ENCODE results near the gene GPSM1.
A peak's percentile ranks its signal among the peaks of the same experiment; 100 is the strongest.

GPSM1 gene

DNA sequence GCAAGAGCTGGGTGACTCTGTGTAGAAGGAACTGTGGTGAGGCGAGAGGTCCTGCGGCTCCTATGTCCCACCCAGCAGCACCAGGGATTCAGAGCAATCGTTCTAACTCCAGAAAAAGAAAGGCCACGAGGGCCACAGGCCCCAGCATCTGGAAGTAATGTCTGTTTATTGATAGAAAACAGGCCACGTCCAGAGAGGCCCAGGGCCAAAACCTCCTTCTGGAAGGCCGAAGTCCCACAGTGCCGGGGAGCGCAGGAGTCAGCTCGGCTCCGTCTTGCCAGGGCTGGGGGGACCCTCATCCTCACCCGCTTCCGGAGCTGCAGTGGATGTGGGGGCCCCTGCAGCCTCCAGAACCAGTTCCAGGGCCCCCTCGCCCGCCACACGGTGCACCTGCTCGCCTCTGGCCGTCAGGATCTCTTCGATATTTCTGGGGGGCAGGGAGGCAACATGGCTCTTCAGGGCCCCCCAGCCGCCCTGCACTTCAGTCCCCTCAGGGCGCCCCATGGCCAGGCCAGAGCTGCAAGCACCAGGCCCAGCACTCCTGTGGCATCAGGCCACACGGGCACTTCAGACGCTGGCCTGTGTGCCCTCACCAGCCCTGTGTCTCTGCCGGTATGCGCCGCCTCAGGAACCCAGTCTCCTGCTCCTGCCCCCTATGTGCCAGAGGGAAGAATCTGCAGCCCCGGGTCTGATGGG, 34.6 kb downstream of the GPSM1 start:
- no peak for DNase-seq (ENCODE audit: low spot score)

GRCh38 chr9:136362450-136362784, 35.1 kb downstream of the GPSM1 start:
- DNase-seq (ENCODE audit: low spot score) = no peak

DNA sequence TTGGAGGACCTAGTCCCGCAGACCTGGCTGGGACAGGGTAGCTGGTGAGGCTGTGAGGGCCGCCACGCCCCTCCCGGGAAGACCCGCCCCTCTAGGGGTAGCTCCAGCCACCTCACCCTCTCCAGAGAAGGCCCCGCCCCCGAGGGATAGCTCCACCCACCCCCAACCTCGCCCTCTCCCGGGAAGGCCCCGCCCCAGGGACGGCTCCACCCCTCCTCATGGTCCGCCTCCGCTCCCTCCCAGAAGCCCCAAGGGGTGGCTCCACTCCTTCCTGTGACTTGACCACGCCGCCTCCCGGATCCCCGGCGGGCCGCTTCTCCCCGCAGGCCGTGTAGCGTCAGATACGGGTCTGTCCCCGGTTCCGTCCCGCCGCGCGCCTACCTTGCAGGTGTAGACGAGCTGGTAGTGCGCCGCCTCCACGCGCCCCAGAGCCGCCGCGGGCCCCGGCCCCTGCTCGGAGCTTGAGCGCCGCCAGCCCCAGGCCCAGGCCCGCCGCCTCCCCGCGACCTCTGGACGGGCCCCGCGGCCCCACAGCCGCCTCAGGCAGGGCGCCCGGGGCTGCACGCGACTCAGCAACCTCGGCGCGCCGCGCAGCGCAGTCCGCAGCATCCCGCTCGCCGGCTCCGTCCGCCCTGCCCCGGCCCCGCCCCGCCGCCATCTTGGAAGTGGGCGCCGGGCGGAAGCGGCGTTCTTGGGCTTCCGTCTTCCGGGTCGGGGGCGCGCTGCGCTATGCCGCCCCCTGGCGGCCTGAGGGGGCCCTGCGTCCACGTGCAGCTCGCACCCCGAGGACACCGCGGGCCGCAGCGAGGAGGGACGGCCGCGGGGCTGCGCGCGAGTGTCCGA, 36.0 kb downstream of the GPSM1 start, which contains the start of gene DNLZ:
Gene DNLZ (minus strand): TSS at position 639 of the 843 bp plus-strand sequence. CDS start 30 bp downstream, at position 609.
- DNase-seq (ENCODE audit: low spot score) = peak; percentile 90

- DNase-seq (ENCODE audit: low spot score) = no peak
Measured at GRCh38 chr9:136363949-136364748, 36.8 kb downstream of the GPSM1 start.

DNA sequence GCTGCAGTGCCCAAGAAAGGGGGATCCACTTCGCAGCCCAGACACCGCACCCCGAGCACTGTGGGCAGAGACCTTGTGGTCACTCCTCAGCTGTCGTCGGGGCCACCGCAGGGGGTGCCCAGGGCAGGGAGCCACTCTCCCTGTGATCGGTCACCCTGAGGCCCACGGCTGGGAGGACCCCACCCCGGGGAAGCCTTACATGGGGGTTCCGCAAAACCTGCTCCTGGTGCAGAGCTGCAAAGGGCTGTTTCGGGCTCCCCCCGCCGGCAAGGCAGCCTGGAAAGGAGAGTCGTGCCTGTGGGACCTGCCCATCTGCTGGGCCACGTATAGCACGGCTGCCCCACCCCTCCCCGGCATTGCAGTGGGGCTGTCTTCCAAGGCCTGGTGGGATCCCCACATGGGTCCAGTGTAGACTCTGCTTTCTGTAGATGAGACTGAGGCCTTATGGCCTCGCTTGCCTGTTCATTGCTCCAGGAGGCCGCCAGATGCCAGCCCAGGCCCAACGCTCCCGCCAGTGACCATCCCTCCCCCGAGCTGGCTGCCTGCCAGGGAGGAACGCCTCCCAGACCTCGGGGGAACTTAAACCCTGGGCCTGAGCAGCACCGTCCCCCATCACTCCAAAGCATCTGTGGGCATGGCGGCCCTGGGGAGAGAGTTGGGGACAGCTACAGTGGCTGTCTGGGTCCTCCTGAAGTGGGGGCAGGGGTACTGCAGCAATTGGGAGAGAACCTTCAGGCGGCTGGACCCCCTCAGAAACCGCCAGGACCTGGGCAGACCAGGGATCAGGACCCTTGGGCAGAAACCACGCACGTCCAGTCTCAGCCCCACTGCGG, 37.8 kb downstream of the GPSM1 start:
- no peak for DNase-seq (ENCODE audit: low spot score)

GRCh38 chr9:136365775-136366222, 38.5 kb downstream of the GPSM1 start:
- DNase-seq (ENCODE audit: low spot score) = no peak

- no peak for DNase-seq (ENCODE audit: low spot score)
Measured at GRCh38 chr9:136366826-136367225, 39.5 kb downstream of the GPSM1 start.

GRCh38 chr9:136367296-136368145, 40.2 kb downstream of the GPSM1 start:
- no peak for DNase-seq (ENCODE audit: low spot score)

GRCh38 chr9:136368190-136368589, 40.9 kb downstream of the GPSM1 start:
- DNase-seq (ENCODE audit: low spot score) = no peak

- DNase-seq (ENCODE audit: low spot score) = no peak
Measured at GRCh38 chr9:136370037-136370436, 42.7 kb downstream of the GPSM1 start.

GRCh38 chr9:136370687-136371532, 43.6 kb downstream of the GPSM1 start:
- no peak for DNase-seq (ENCODE audit: low spot score)

- no peak for DNase-seq (ENCODE audit: low spot score)
Measured at GRCh38 chr9:136371533-136371880, 44.2 kb downstream of the GPSM1 start.

GRCh38 chr9:136372006-136372405, 44.7 kb downstream of the GPSM1 start:
- no peak for DNase-seq (ENCODE audit: low spot score)

DNA sequence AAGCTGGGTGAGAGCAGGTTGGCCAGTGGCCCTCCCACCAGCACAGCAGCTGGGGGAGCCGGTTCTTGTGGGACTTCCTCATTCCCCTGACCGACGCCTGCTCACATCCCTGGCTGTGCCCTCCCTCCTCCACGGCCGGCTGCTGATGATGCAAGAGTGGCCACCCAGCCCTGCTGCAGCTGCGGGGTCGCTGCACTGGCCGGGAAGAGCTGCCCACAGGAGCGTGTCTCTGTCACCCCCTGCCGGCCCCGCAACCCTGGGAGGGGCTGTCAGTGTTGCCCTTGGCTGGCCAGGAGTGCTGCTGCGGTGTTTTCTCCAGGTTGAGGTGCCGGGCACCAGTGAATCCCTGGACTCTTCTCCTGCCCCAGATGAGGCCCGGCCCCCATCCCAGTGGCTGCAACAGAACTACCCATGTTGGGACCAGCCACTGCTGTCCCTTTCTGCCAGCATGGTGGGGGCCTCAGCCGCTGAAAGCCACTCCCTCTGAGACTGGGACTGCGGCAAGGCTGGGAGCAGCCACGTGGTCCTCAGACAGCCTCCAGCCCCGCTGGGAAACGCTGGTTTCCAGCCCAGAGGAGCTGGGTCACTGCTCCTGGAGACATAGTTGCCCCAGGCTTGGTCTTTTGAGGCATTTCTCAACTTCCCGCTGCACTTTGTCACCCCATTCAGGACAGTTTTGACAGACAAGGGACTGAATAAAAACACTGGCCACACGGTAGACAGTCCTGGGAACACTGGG, 45.4 kb downstream of the GPSM1 start:
- DNase-seq (ENCODE audit: low spot score) = no peak

DNA sequence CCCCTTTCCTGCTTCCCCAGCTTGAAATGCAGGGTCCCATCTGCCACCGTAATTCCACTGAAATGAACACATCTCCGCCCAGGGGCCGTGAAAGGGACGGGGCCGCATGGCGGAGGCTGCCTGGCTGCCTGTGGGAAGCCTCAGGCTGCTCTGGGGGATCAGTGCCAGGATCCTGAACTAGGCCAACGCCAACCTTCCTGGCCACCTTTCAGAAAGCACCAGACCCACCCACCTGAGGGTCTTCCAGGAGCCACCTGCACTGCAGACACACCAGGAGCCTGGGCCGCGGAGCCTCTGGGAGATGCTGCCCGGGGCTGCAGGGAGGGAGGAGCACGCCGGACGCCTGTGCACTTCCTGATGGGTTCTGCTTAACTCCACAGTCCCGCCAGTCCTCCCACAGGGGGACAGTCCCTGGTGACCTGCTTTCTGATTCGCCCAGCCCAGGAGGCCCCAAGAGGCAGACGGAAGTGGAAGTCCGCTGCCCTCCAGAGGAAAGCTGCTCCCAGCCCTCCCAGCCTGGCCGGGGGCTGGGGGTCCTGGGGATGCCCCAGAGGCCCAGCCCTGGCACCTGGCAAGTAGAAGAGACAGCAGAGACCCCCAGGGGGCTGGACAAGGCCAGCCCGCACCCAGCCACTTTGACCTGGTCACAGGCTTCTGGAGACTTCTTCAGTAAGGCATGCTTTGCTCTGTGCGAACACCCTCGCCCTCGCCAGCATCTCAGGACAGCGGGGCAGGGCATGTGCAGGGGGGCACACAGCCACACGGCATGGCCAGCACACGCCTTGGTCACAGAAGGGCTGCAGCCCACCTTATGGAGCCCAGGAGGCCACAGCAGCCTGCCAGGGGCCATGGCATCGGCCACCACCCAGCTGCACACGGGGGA, 46.2 kb downstream of the GPSM1 start, which contains the start of gene CARD9:
Gene CARD9 (minus strand): TSS at position 370 of the 883 bp plus-strand sequence. CDS start 1,591 bp downstream, outside the sequence.
- no peak for DNase-seq (ENCODE audit: low spot score)

GRCh38 chr9:136374183-136374575, 46.8 kb downstream of the GPSM1 start:
- no peak for DNase-seq (ENCODE audit: low spot score)

DNA sequence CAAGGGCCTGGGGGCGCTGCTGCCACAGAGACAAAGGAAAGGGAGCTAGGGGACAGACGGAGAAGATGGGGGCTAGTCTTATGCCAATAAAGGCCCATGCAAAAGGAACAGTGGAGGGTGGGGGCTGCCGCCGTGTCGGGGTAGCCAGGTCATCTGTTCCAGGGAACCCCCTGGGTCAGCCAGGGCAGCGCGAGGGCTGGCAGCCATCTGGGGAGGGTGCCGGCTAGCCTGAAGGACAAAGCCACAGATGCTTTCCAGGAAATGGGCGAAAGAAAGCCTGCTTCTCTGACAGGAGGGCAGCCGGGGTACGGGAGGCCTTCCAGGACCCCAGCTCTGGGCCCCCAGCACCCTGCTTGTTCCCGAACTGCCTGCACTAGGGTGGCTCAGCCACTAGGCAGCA, 47.8 kb downstream of the GPSM1 start:
- DNase-seq (ENCODE audit: low spot score) = no peak

GRCh38 chr9:136376457-136376856, 49.1 kb downstream of the GPSM1 start:
- DNase-seq (ENCODE audit: low spot score) = no peak

All from kidney capillary endothelial cell (primary cell).